ENCODE results near the gene PLG. TPM values are rescaled to one million over a fixed set of nuclear protein-coding genes. Genes with fewer than 3 reads are reported as not detected.
"Not testable (repeated sequence)": the region's sequence is repeated elsewhere in the genome, so short reads cannot be mapped to it uniquely, and the experiment has no call there.

The PLG gene
- total RNA-seq, 1 donor, result 0.36 TPM

DNA sequence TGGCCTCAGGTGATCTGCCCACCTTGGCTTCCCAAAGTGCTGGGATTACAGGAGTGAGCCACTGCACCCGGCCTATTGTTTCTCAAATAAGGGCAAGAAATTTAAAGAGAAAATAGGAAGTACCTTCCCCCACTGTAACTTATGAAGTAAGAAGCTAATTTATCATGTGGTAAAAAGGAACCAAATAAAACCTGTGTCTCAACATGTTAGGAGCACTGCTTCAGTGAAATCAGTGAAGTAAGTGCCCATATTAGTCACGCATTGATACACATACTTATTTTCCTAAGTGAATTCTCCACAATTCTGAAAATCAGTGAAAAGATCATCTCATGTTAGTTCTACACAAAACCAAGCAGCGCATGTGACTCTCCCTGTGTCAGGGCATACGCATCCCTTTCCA is 23.8 kb upstream of the PLG start:
- Histone ChIP-seq H3K36me3 (ENCODE audit: insufficient read depth, low read length) (no peaks in the 10 kb centered on the region), H3K27me3 (ENCODE audit: insufficient read depth, low read length) (no peaks in the 10 kb centered on the region), H3K4me3 (ENCODE audit: insufficient read depth, low read length) (no peak overlapping the region), H3K9me3 (ENCODE audit: low read depth, low read length) (no peaks in the 10 kb centered on the region), H2AFZ (ENCODE audit: low read length) (no peak overlapping the region), H3K79me2 (ENCODE audit: insufficient read depth, low read length) (no peaks in the 10 kb centered on the region), H3K4me1 (ENCODE audit: insufficient read depth, low read length) (no peaks in the 10 kb centered on the region), H4K20me1 (ENCODE audit: insufficient read depth, low read length) (no peaks in the 10 kb centered on the region), H3K27ac (ENCODE audit: low read depth, low read length) (no peak overlapping the region), H3K4me2 (ENCODE audit: insufficient read depth, low read length) (no peak overlapping the region)
- peak; percentile 63 for DNase-seq (ENCODE audit: insufficient read length, low spot score, missing footprints)
- TF ChIP-seq, protein P1, sequence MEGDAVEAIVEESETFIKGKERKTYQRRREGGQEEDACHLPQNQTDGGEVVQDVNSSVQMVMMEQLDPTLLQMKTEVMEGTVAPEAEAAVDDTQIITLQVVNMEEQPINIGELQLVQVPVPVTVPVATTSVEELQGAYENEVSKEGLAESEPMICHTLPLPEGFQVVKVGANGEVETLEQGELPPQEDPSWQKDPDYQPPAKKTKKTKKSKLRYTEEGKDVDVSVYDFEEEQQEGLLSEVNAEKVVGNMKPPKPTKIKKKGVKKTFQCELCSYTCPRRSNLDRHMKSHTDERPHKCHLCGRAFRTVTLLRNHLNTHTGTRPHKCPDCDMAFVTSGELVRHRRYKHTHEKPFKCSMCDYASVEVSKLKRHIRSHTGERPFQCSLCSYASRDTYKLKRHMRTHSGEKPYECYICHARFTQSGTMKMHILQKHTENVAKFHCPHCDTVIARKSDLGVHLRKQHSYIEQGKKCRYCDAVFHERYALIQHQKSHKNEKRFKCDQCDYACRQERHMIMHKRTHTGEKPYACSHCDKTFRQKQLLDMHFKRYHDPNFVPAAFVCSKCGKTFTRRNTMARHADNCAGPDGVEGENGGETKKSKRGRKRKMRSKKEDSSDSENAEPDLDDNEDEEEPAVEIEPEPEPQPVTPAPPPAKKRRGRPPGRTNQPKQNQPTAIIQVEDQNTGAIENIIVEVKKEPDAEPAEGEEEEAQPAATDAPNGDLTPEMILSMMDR (IDR thresholded peaks at IDR 0.05; ENCODE audit: extremely low read depth, low read depth, low read length), result no peak

DNA sequence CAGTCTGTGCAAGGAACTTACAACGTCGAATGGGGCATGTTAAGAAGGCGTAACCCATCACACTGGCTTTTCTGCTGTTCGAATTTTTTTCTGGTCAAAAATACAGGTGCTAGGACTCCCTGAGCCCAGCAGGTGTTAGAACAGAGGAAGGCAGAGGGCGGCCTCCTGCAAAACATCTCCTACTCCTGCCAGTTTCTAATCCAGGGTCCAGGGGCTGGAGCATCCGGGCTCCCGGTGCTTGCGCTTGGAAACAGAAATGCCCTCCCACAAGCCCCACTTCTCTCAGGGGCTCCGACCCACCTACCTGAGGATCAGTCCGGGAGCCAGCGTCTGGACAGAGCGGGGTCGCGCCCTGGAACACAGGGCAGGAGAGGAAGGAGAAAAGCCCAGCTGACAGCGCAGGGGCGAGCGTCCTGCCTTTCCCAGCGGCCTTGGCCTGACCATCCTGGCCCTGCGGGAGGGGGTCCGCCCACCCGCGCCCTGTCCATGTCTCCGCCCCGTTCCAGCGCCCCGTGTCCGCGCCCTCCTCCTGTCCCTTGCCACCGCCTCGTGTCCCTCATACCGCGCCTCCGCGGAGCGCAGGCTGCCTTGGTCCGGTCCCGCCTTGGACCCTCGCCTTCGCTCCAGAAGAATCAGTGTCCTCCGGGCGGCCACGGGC is 23.2 kb upstream of the PLG start:
- Histone ChIP-seq H2AFZ (ENCODE audit: low read length) (no peak overlapping the region), H3K27ac (ENCODE audit: low read depth, low read length) (no peak overlapping the region), H3K9me3 (ENCODE audit: low read depth, low read length) (no peaks in the 10 kb centered on the region), H3K79me2 (ENCODE audit: insufficient read depth, low read length) (no peaks in the 10 kb centered on the region), H4K20me1 (ENCODE audit: insufficient read depth, low read length) (no peaks in the 10 kb centered on the region), H3K36me3 (ENCODE audit: insufficient read depth, low read length) (no peaks in the 10 kb centered on the region), H3K4me3 (ENCODE audit: insufficient read depth, low read length) (no peak overlapping the region), H3K4me1 (ENCODE audit: insufficient read depth, low read length) (no peaks in the 10 kb centered on the region), H3K4me2 (ENCODE audit: insufficient read depth, low read length) (no peak overlapping the region), H3K27me3 (ENCODE audit: insufficient read depth, low read length) (no peaks in the 10 kb centered on the region)
- peak; percentile 52 for DNase-seq (ENCODE audit: insufficient read length, low spot score, missing footprints)
- TF ChIP-seq, protein P1 (IDR thresholded peaks at IDR 0.05; ENCODE audit: extremely low read depth, low read depth, low read length), result no peak

DNA sequence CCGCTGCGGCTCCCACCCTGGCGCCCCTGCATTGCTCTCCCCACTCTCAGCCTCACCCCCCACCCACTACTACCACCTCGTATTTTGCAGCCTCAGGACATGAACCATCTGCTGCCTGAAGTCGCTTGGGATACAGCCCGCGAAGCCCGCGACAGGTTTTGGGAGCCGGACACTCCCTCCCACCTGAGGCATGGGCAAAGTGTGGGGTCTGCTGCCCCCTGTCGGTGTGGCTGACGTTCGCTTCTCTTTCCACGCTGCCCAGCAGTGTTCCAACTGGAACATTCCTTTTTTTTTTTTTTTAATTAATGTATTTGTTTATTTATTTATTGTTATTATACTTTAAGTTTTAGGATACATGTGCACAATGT is 22.7 kb upstream of the PLG start:
- Histone ChIP-seq H3K27ac (ENCODE audit: low read depth, low read length) (no peak overlapping the region), H3K9me3 (ENCODE audit: low read depth, low read length) (no peaks in the 10 kb centered on the region), H2AFZ (ENCODE audit: low read length) (no peak overlapping the region), H3K4me1 (ENCODE audit: insufficient read depth, low read length) (no peaks in the 10 kb centered on the region), H3K4me2 (ENCODE audit: insufficient read depth, low read length) (no peak overlapping the region), H3K79me2 (ENCODE audit: insufficient read depth, low read length) (no peaks in the 10 kb centered on the region), H3K4me3 (ENCODE audit: insufficient read depth, low read length) (no peak overlapping the region), H3K27me3 (ENCODE audit: insufficient read depth, low read length) (no peaks in the 10 kb centered on the region), H4K20me1 (ENCODE audit: insufficient read depth, low read length) (no peaks in the 10 kb centered on the region), H3K36me3 (ENCODE audit: insufficient read depth, low read length) (no peaks in the 10 kb centered on the region)
- TF ChIP-seq, protein P1 (IDR thresholded peaks at IDR 0.05; ENCODE audit: extremely low read depth, low read depth, low read length), result no peak
- no peak for DNase-seq (ENCODE audit: insufficient read length, low spot score, missing footprints)

DNA sequence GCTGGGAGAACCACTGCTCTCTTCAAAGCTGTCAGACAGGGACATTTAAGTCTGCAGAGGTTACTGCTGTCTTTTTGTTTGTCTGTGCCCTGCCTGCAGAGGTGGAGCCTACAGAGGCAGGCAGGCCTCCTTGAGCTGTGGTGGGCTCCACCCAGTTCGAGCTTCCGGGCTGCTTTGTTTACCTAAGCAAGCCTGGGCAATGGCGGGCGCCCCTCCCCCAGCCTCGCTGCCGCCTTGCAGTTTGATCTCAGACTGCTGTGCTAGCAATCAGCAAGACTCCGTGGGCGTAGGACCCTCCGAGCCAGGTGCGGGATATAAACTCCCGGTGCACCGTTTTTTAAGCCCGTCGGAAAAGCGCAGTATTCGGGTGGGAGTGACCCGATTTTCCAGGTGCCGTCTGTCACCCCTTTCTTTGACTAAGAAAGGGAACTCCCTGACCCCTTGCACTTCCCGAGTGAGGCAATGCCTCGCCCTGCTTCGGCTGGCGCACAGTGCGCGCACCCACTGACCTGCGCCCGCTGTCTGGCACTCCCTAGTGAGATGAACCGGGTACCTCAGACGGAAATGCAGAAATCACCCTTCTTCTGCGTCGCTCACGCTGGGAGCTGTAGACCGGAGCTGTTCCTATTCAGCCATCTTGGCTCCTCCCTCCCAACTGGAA is 16.8 kb upstream of the PLG start:
- not testable (repeated sequence) for H3K27ac ChIP-seq (ENCODE audit: low read depth, low read length); H2AFZ ChIP-seq (ENCODE audit: low read length); DNase-seq (ENCODE audit: insufficient read length, low spot score, missing footprints); H4K20me1 ChIP-seq (ENCODE audit: insufficient read depth, low read length); H3K27me3 ChIP-seq (ENCODE audit: insufficient read depth, low read length); H3K36me3 ChIP-seq (ENCODE audit: insufficient read depth, low read length); H3K9me3 ChIP-seq (ENCODE audit: low read depth, low read length); H3K79me2 ChIP-seq (ENCODE audit: insufficient read depth, low read length); H3K4me1 ChIP-seq (ENCODE audit: insufficient read depth, low read length); H3K4me2 ChIP-seq (ENCODE audit: insufficient read depth, low read length); H3K4me3 ChIP-seq (ENCODE audit: insufficient read depth, low read length)

All from osteoblast (primary cell).